MM.1S (cell line): ENCODE measurements around the gene DYDC1.

Source experiments
- EZH2 ChIP-seq: fragments of 300-600 bp; sonication (generic); optimal IDR thresholded peaks from 2 replicates; pipeline ENCODE3; 2017; ENCODE audit warnings: low read depth, mild to moderate bottlenecking, antibody characterized with exemption, low read length, mixed read lengths
- EZH2phosphoT487 ChIP-seq: fragments of 300-600 bp; sonication (generic); IDR thresholded peaks from 2 replicates; pipeline ENCODE4 v1.6.1; 2018; ENCODE audit warnings: antibody characterized with exemption, low read length
- TF ChIP-seq, protein P1 (sequence below): fragments of 300-600 bp; sonication (generic); IDR thresholded peaks from 2 replicates; pipeline ENCODE4 v1.5.1; 2016; ENCODE audit warnings: antibody characterized with exemption, low read length, mixed read lengths

DNA sequence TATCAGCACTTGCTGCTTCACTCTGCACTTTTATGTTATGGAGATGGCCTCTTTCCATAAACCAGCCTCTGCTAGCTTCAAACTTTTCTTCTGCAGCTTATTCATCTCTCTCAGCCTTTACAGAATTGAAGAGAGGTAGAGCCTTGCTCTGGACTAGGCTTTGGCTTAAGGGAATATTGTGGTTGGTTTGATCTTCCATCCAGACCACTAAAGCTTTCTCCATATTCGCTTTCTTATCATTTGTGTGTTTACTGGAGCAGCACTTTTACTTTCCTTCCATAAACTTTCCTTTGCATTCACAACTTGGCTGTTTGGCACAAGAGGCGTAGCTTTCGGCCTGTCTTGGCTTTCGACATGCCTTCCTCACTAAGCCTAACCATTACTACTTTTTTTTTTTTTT, 23.6 kb upstream of the DYDC1 start:
- TF ChIP-seq, protein P1, sequence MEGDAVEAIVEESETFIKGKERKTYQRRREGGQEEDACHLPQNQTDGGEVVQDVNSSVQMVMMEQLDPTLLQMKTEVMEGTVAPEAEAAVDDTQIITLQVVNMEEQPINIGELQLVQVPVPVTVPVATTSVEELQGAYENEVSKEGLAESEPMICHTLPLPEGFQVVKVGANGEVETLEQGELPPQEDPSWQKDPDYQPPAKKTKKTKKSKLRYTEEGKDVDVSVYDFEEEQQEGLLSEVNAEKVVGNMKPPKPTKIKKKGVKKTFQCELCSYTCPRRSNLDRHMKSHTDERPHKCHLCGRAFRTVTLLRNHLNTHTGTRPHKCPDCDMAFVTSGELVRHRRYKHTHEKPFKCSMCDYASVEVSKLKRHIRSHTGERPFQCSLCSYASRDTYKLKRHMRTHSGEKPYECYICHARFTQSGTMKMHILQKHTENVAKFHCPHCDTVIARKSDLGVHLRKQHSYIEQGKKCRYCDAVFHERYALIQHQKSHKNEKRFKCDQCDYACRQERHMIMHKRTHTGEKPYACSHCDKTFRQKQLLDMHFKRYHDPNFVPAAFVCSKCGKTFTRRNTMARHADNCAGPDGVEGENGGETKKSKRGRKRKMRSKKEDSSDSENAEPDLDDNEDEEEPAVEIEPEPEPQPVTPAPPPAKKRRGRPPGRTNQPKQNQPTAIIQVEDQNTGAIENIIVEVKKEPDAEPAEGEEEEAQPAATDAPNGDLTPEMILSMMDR: no peak
- TF ChIP-seq EZH2phosphoT487 (no peak), EZH2 (no peak)
